Hematopoietic multipotent progenitor cell treated with erythropoietin and hydrocortisone succinate and interleukin-3 and kit ligand, for 15 days (in vitro differentiated cells): ENCODE results near the gene BANP.
"Not testable (repeated sequence)": the region's sequence is repeated elsewhere in the genome, so short reads cannot be mapped to it uniquely, and the experiment has no call there.

Experiments used
- DNase-seq: peaks from one replicate; pipeline ENCODE4 v3.0.0-alpha.2; 2015; ENCODE audit warnings: low spot score

Gene BANP

DNA sequence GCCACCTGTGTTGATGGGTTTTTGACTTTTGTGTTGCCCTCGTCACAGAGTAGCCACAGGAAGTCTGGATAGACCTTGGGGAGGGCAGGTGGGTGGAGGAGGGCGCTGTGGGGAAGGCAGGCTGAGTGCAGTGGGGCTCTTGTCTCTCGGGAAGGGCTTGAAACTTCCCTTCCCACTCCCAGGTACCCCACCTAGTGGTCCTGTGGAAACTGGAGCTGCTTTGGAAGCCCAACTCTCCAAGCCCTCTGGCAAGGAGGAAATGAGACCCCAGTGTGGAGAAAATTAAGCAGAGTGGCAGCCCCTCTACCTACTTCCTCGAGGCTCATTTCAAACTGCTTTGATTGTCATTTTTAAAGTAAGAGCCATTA is 24.1 kb upstream of the BANP start:
- DNase-seq, result no peak

DNA sequence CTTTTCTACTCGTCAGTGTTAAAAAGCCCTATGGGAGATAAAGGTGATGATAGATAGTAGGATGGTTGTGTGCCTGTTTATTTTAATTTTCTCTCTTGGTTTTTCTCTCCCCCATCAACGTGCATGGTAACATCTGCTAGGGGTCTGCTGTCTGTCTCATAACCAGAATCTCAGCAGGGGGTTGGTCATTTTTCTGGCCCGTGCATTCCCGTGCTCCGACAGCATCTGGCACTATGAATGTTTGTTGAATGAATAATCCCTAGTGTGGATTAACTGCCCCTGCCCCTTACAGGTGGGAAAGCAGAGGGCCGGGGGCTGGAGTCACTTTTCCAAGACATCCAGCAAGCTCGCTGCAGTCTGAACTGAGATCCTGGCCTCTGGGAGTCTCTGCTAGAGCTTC is 21.2 kb upstream of the BANP start:
- no peak for DNase-seq

DNA sequence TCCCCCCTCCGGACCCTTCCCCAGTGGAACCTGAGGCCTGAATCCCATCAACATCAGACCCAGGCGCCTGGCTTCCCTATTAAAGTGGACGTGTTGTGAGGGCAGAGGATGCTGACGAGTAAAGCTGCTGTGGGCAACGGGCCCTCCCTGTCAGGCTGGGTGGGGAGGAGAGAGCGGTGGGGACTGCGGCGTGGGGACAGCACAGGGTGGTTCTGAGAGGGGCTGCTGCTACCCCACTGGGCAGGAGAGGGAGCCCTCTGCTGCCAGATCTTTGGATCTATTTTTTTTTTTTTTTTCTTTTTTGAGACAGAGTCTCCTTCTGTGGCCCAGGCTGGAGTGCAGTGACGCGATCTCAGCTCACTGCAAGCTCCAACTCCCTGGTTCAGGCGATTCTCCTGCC is 20.8 kb upstream of the BANP start:
- no peak for DNase-seq

DNA sequence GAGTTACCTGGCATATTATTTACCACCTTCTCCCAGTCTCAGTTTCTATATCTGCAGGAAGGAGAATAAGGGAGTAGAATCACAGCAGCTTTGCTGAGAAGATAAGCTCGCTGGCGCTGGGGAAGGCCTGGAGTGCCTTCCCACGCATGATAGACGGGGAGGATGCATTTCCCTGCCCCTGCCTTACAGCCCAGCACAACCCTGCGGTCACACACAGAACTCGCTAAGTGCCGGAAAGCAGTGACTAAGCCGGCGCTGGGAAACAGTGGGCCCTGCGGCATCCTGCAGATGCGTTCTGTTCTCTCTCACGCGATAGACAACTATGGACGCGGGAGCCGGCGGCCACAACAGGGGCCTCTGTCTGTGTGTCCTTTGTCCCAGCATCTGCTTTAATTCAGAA is 19.7 kb upstream of the BANP start:
- DNase-seq, result no peak

DNA sequence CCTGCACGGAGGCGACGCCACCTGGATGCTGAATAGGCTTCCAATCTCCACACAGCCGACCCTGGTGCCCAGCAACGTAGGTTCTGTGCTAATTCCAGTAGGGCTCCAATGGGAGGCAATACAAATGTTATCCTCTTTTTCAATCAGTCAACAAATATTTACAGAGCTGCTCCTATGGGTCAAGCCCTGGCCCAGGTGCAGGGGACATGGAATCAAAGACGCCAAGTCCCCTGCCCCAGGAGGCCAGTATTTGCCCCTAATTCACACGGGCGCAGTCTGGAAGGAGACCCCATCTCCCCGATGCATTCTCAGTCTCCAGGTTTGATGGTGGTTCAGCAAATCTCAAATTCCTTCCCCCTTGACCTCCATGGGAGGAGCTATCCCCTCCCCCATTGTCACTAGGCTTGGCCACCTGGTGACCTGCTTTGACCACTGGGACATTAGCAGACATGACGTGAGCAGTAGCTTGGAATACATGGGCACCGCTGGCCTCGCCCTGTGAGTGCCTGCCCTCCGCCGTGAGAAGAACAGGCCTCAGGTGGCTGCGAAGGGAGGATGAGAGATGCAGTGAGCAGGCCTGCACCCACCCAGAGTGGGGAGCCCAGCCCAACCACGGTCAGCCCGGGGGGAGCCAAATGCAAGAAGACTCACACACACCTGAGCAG is 18.6 kb upstream of the BANP start:
- not testable (repeated sequence) for DNase-seq

DNA sequence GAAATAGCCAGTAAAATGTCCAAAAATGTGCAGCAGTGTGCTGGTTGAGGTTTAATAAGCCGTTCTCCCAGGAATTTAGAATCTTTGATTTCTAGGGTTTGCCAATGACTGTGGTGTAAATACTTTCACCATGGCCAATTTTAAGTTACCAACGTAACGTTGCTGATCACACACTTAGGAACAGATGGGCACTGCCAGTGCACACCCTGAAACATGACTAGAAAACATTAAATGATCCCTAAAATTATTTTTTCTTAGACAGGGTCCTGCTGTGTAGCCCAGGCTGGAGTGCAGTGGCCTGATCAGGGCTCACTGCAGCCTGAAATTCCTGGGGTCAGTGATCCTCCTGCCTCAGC is 18.1 kb upstream of the BANP start:
- DNase-seq, result no peak

DNA sequence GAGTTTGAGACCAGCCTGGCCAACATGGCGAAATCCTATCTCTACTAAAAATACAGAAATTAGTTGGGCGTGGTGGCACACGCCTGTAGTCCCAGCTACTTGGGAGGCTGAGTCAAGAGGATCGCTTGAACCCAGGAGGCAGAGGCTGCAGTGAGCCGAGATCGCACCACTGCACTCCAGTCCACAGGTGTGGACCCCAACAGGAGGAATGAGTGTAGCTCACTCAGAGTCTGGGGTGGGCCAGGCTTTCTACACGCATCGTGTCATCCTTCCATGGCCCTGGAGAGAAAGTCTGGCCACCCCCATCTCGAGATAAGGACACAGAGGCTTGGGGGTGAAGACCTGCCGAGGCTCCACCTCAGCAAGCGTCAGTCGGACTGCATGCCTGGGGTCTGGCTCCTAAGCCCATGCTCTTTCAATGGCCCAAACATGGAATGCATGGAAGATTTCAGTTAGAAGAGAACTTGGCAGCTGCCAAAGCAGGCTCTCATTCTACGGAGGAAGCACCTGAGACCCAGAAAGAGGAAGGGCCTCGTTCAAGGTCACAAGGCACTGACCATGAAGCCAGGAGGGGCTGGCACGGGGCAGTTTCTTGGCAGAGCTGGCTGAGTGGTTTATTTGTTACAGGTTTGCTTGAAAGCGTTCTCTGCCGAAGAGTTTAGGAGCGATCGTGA is 16.3 kb upstream of the BANP start:
- not testable (repeated sequence) for DNase-seq

DNA sequence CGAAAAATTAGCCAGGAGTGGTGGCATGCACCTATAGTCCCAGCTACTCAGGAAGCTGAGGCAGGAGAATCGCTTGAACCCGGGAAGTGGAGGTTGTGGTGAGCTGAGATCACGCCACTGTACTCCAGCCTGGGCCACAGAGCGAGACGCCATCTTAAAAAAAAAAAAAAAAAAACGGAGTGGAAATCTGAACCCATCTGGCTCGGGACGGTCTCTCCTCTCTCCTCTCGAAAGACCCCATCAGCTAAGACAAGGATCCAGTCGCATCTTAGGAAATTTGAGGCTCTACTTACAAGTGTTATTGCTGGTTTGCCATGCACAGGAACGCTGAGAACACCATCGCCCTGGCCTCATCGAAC is 15.2 kb upstream of the BANP start:
- DNase-seq, result not testable (repeated sequence)

DNA sequence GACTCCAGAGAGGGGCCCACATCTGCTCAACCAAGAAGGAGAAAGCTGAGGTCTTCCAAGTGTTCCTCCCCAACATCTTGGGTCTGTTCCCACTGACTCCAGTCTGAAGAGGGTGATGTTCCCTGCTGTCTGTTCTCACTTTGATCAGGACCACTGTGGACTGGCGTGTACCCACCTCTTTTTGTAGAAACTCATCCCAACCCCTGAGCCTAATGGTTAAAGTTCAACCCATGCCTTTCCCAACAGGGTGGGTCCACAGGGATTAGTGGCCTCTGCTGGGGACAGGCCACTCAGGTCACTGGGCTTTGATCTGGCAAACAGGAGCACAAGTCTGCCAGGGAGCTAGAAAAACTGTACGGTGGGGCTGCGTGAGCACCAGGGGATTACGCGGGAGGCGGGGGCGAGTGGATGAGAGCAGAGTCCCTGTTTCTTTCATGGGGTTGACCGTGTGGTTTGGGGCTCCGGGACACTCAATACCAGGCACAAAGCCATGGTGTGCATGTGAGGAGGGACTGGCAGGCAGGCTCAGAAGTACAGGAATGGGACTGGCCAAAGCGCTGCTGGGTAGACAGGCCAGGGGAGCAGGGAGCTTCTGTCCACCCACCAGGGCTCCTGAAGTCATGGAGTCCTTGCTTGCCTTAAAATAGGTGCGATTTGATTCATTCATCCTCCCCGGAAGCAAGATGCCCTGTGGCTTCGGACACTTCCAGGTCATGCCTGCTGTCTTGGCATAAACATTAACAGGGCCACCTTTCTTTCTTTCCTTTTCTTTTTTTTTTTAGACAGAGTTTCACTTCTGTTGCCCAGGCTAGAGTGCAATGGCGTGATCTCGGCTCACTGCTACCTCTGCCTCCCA is 14.6 kb upstream of the BANP start, which contains the start of gene CA5A:
TSS of gene CA5A (minus strand) at position 155 of the 856 bp plus-strand sequence. CDS start at position 76, 79 bp downstream.
- no peak for DNase-seq

DNA sequence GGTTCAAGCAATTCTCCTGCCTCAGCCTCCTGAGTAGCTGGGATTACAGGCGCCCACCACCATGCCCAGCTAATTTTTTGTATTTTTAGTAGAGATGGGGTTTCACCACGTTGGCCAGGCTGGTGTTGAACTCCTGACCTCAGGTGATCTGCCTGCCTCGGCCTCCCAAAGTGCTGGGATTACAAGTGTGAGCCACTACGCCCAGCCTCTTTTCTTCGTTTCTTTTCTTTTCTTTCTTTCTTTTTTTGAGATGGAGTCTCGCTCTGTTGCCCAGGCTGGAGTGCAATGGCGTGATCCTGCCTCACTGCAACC is 14.0 kb upstream of the BANP start:
- DNase-seq, result not testable (repeated sequence)

DNA sequence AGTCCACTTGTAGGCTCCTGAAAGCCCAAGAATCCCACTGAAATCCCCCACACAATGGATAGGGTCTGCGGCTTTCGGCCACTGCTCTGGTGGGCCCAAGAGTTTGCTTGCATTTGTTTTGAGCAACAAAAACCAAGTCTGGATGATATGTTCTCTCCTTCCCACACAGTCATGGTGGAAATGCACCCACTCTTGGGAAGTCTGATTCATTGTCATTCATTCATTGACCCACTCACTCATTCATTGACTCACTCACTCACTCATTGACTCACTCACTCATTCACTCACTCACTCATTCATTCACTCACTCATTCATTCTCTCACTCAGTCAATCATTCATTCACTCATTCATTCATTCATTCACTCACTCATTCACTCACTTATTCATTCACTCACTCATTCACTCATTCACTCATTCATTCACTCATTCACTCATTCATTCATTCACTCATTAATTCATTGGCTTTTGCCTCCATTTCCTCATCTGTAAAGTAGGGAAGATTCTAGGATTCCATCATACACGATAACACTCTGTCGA is 12.8 kb upstream of the BANP start:
- no peak for DNase-seq

DNA sequence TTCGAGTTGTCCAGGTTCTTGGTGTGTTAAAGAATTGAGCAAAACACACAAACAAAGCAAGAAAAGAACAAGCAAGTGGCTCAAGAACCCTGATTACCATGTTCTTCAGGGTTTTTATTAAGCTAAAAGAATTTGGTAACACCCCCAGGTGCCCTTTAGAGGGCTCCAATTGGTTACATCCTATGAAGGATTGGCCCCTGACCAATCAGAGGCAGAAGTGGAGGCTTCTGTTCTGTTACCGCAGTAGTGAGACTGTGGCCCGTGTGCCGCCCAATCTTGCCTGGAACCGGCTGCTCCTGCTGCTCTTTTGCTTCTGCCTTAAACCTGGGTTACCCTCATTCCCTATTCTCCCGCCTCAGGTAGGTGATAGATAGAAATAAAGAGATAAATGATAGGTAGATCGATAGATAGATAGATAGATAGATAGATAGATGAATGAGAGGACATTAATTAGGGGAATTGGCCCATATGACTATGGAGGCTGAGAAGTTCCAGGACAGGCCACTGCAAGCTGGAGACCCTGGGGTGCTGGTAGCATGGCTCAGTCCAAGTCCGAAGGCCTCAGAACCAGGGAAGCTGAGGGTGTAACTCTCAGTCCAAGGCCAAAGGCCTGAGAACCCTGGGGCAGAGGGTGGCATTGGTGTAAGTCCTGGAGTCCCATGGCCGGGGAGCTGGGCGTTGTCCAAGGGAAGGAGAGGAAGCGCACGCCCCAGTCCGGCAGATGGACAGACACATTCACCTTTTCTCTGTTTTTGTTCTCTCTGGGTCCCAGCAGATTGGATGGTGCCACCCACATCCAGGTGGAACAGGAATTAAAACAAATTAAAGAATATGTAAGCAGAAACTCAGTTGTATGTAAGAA is 11.4 kb upstream of the BANP start:
- no peak for DNase-seq

DNA sequence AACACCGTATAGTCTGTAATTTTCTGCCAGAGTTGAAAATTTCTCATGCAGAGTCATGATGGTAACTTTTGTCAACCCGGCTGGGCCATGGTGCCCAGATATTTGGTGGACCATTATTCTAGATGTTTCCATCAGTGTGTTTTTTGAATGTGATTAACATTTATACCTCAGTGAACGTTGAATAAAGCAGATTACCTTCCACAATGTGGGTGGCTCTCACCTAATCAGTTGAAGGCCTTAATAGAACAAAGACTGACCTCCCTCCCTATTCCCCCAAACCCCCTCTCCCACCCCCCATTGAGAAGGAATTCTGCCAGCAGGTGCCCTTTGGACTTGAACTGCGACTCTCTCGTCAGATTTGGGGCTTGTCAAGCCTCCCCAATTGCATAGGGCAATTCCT is 8.6 kb upstream of the BANP start:
- no peak for DNase-seq

DNA sequence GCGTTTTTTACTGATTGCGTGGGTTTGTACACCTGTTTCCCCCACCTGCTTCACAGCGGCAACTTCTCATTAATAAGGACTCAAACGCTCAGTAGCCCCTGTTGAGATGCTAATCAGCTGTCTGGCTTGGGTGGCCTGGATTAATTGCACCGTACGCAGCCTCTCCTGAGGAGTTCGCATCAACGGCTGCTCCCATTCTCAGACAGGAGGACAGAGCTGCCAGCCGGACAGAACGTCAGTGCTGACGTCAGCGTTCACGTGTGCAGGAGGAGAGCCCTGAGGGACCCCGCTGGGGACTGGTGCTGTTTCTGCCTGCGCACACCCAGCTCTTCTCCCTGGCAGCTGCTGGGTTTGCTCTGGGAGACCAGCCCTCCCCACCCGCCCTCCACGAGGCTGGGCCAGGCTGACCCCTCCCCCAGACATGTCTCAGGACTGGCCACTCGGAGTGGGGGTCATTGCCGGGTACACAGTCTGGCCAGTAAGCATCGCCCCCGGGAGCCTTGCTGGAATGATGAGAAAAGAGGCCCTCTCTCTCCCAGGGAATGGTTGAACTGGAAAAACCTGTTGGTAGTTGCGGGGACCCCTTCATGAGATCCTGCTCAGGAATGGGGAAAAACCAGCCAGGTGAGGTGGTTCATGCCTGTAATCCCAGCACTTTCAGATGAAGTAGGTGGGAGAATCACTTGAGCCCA is 5.7 kb upstream of the BANP start:
- DNase-seq, result no peak

DNA sequence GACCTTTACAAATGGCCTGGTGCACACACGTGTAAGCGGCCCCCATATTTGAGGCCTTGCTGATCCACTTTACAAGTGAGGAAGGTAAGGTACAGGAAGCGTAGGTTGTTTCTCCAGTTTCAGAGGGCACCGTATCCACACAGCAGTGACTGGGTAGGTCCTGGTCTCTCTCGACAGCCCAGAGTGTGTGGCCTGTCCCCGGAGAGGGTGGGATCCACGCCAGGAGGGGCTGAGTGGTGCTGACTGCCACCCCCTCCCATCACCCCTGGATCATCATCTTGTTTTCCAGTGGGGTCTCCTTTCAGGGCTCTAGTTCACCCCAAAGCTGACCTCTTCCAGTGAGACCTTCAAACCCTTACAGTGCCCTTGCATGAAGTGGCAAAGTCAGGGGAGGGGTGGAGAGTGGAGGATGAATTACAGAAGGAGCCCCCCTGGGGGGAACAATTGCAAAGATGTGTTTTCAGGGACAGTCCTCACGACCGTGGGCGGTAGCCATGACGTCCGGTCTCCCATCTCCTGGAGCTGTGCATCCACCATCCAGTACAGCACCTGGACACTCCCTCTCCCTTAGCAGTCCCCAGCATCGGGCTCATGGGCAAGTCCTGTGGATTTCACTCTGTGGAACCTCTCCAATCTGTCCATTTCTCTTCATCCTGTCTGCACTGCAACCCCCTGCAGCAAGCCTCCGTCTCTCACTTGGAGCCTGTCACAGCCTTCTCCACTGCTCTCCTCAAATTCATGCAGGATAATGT is 4.5 kb upstream of the BANP start:
- no peak for DNase-seq

DNA sequence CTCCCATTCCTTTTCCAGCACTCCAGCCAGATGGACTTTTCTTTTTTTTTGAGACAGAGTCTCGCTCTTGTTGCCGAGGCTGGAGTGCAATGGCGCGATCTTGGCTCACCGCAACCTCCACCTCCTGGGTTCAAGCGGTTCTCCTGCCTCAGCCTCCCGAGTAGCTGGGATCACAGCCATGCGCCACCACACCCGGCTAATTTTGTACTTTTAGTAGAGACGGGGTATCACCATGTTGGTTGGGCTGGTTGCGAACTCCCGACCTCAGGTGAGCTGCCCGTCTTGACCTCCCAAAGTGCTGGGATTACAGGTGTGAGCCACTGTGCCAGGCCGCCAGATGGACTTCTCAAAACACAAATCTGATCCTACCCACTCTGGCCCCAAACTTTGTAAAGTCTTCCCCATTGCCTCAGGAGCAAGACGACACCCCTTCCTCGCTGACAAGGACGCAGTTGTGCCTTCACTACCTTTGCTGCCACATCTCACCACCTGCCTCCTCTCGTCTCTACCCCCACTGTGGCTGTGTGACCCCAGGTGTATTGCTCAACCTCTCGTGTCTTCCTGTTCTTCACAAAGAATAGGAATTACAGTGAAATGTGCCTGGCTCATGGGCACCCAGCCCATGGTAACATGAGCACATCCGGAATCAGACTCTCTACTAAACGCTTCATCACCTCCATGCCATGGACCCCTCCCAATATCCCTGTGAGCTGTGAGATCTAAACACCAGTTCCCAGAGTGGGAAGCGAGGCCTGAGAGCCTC is 3.7 kb upstream of the BANP start:
- no peak for DNase-seq

DNA sequence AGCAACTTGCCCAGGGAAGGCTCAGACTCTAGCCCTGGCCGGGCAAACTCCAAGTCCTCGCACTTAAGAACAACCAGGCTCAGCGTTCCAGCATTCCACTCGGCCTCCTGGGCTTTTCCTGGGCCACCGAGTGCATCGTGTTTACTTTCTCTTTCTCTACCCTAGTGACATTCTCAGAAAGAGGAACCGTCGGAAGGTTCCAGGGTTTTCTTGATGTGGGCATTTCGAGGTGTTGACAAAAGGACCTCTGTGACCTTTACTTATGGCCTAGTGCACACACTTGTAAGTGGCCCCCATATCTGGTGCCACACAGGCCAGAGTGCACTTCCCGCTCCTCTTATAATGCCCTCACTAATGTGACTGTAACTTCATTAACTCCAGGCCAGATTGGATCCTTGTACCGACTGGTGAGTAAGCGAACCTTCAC is 3.1 kb upstream of the BANP start:
- no peak for DNase-seq

DNA sequence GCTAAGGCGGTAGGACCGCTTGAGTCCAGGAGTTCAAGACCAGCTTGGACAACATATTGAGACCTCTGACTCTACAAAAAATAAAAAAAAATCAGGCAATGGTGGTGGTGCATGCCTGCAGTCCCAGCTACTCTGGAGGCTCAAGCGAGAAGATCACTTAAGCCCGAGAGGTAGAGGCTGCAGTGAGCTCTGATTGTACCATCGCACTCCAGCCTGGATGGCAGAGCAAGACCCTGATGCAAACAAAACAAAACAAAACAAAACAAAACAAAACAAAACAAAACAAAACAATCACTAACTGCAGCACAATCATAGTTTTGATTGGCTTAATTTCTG is 2.5 kb upstream of the BANP start:
- no peak for DNase-seq

DNA sequence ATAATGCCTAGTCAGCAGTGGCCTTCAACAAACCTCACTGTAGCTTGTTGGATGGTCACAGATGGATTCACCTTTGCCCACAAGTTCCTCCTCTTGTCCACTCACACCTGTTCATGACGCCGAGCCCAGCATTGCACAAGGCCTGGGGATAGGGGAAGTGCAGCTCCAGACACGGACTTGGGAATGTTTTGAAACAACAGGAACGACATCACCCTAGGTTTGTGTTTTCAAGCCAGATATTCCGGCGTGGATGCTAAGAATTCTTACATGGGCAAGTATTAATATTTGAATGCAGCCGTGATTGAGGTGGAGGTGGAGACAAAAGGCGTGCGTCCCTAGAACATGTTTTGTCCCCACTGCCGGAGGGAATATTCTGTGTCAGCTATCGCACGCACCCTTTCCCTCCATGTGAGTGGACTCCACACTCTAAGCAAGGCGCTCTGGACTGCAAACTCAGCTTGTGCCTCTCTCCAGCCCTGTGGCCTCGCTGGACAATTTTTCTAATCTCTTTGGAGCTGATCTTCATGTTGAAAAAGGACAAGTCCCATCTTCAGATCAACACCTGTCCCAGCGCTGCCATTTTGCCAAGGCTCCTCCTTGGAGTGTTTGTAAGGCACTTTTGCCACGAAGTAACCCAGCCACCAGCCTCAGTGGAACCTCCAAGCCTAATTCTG is 2.0 kb upstream of the BANP start:
- DNase-seq, result no peak
